ENCODE data around the gene WDFY4.

WDFY4 gene

DNA sequence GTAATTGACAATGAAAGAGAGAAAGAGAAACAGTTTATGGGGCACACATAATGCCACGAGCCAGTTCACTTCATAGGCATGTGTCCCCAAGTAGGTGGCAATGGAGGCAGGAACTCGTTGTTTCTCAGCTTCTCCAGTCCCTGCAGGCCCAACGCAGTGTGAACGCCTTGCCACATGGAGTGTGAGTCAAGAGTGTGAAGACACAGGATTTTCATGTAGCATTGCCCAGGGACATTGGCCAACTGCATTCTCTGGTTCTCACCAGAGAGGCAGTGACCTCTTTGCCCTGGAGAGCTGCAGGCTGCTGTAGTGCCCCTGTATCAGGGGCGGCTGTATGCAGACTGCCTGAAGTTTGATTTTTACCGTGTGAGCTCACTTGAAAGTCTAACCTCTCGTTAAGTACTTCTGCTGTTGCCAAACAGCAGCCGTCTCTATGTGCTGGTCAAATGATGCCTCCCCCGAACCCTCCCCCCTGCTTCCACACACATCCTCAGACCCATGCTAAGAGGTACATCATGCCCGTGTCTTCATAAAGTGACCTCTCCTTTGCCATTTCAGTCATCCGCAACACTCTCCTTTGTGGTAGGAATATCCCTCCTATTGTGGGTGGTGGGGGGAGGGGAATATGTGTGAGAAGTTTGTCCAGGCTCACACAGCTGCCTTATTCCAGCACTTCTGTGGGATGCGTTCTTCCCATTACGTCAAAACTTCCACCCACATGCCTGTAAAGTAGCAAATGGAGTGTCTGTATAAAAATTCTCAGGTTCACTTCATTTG, 242.3 kb downstream of the WDFY4 start:
- DNase-seq: no peak

DNA sequence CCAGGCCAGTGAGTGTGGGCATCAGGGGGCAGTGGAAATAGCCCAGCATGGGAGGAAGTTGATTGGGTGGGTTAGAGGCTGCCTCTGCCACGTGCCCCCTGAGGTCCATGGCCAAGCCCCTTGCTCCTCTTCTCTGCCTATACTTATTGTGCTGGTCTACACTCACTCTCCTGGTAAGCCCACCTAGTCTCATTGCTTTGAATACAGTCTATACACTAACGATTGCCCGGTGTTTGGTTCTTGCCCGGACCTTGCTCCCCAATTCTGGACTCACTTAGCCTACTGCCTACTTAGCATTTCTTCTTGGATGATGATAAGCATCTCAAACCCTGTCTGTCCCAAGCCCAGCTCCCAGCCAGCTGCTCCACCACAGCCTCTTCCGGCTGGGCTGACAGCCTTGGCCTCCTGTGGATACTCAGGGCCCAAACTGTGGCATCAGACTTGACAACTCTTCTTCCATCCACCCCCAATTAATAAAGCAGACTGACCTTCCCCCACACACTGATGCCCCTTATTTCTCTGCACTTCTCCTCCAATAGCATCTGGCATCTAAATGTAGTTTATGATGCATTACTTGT, 244.8 kb downstream of the WDFY4 start:
- DNase-seq: no peak

GRCh38 chr10:48931188-48931587, 246.5 kb downstream of the WDFY4 start:
- no peak for DNase-seq

DNA sequence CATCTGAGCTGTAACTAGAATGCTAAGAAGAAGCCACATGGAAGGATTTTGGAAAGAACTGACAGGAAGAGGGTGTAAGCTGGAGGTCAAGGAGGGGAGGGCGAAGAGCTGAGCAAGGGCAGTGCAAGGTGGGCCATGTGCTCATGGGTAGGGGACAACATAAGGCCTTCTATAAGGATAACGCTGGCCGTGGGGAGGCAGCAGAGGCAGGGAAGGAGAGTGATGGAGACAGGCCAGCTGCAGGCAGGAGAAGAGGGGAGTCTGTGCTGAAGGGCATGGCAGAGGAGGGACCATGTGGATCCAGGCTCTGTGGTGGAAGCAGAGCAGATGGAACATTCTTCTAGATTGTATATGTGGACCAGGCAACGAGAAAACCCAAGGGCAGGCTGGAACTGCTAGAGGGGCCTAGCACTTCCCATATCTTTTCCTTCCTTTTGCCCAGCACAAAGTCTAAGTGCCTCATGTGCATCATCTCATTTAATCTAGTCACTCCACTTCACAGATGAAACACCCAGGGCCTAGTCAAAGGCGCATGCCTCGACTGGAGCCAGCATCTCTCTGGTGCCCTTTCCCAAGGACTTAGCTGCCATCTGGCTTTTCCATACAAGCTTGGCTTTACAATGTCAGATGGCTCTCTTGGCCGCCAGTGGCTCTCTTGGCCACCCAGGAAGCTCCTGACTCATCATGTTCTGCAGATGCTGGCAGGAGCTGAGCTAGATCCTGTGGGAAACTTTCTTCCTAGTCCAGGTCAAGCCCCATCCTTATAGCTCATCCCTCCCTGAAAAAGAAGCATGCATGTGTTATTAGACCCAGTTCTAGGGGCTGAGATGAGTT, 248.4 kb downstream of the WDFY4 start:
- DNase-seq: no peak

DNA sequence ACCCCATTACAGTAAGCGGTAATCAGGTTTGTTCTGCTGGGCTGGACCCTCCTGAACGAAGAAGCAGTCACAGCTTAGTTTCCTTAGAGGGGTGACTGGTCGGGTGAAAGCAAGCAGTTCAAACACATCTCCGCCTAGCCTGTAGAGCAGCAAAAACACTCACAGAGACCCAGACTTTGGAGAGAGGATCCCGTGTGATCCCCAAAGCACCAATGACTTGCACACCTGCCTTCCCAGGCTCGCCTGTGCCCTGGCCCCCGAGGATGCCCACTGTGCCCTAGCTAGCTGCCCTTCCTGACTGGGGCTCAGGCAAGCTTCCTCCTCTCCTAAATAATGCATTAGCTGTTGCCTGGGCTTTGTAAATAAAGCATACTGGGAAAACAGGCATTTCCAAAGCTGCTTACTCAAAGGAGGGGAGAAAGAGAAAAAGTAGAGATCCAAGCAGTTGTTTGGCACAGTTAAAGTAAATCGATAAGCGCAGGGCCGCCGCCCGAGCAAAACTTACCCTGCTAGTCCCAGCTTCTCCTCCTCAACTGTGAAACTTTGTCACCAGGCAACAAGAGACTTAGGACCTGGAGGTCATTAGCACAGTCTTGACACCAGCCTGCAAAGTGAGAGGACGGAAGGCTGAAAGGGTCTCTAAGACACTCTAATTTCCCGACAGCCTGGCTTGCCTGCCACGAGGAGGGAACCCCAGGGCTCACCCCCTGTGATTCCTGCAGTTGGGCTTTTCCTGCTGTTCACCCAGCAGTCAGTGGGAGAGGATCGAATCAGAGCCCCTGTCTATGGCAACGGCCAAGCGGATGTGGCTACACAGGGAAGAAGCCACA, 250.2 kb downstream of the WDFY4 start:
- no peak for DNase-seq

DNA sequence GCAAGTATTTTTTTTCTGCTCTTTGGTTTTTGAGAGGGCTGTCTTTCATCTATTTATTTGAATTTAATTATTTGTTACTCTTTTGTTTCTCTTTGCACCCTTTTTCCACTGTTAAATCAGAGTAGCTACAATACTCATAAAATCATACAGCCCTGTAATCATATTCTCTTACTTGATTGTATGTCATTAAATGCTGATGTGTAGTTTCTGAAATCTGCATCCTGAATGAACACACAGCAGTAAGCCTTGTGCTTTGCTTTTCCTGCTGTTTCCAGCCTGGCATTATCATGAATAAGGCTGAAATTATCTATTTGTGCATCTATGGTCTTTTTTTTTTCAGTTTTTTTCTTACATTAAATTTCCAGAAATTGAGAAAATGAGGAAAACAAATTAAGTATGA, 250.9 kb downstream of the WDFY4 start:
- DNase-seq: no peak

DNA sequence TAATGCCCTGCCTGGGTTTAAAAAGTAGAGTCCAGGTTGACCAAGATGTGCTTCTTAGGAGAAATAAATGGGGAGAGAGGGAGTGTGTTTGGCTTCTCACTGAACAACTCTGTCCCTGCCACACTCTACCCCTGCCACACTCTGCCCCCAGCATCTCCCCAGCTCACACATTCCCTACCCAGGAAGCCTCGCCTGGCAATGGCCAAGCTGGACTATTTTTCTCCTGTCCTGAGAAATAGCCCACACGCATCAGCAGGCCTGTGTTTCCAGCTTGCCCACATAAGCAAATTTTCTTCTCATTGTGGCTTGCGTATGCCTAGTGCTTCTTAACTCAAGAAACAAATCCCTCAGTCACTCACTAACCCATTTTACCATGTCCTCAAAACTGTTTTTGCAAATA, 253.1 kb downstream of the WDFY4 start:
- DNase-seq: no peak

DNA sequence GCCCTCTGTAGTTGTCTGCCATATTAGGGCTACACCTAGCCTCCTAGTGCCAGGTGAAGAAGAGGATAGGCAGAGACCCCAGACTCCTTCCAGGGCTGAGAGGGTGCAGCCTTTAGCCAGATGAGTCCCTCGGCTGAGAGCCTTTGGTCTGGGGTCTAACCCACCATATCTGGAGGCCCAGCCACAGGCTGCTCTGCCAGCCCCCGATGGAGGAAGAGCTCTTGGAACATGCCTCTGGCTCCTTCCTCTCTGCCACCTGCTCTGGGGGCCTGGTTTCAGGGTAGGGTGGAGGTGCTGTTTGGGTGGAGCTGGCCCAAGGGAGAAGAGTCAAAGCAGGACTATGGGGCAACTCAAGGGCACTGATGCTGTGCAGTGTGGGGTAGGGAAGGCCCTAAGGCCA, 253.6 kb downstream of the WDFY4 start:
- no peak for DNase-seq

DNA sequence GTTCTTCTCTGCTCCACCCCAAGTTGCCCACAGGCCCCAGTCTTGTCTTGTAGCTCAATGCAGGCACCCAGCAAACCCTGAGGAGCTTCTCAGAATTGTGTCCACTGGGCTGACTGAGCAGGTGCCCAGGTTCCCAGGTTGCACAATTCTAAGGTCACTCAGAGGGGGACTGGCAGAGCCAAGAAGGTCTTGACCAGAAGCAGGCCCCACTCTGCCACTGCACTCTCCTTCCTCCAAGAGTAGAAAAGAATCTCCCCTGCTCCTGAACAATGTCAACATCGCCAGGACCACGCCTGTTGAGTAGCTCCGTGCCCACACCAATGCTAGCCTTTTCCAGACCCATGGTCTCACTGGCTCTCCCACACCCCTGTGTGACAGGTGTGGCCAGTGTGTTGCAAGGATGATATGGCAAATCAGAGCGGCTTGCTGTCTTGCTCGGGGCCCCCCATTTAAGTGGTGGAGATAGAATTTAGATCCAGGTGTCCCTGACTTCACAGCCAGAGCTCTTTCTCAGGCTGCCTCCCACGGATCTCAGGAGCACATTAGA, 254.4 kb downstream of the WDFY4 start:
- DNase-seq: no peak

DNA sequence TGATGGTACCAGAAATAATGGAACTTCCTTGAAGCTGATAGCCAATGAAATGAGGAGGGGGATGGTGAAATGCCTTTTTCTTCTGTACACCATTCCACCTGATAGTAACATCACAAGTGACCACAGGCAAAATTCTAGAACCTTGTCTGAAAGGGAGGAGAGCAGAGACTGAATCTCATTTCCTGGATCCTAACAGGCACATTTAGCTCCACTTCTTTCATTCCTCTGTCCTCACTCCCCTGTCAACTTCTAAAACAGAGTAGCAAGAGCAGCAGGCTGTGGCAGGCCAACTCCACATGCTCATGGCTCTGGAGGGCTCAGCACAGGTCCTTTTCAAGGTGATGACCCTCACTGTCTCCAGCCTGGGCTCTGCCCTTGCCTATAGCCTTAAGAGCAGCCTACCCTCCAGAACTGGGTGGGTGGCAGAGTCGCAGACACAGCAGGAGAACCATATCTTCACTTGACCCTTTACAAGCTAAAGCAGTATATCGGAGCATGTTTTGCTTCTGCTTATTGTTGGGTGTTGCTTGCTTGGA, 255.2 kb downstream of the WDFY4 start, which contains the start of gene LRRC18:
Gene LRRC18 (minus strand): TSS at position 51 of the 536 bp plus-strand sequence. CDS start 25,685 bp downstream, outside the sequence.
- DNase-seq: no peak

GRCh38 chr10:48940372-48940771, 255.7 kb downstream of the WDFY4 start:
- no peak for DNase-seq

DNA sequence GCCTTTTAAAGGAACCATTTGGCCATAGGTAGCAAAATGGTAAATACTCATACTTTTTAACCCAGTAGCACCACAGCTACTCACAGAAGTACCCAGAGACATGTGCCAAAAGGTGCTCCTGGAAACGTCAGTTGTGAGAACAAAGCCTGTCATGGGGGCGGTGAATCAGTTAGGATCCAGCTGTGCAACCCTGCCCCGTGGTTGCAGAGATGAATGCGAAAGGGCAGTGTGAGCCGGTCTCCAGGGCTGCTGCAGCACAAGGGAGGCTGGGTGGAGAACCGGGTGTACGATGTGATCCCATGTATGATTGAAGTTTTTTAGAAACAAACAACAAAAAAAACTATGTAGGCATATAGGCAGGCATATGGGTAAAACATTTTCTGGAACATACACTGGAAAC, 256.3 kb downstream of the WDFY4 start:
- DNase-seq: no peak

DNA sequence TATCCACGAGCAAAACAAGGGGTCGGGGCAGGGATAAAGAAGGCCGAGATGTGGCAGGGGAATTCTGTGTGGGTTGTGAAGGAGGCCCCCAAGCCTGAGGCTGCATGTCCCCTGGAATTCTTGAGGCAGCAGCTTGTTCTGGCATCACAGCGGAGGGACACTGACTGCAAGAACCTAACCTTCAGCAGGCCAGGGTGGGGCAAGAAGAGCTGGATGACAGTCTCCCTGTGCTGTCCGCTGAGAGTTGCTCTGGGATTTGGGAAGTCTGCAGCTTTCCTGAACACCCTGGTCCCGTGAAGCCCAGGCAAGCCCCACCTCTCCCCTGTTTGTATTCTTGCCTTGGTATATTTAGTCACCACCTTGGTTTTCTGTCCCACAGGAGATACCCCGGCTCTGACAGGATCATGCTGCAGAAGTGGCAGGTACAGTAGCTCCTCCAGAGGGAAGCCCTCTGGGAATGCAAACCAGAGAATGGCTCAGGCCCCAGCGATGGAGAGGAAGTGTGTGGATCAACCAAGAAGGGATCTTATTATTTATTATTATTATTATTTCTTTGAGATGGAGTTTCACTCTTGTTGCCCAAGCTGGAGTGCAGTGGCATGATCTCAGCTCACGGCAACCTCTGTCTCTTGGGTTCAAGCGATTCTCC, 256.9 kb downstream of the WDFY4 start:
- no peak for DNase-seq

GRCh38 chr10:48943096-48943495, 258.4 kb downstream of the WDFY4 start:
- DNase-seq: no peak

DNA sequence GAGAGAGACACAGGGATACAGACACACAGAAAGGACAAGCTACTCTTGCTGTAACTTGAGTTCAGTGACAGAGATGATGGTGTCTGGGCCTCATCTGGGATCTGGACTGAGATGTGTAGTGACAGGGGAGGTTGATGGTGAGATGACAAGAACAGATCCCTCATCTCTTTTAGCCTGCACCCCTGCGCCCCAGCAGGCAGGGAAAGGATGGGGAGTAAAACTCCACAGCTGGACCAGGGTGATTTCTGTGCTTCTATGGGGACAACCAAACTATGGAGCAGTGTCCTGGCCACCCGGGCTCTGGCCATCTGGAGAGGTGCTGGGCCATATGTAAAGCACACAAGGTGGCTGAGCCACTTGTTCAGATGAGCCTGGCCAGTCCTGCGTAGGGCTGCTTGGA, 259.5 kb downstream of the WDFY4 start:
- no peak for DNase-seq

GRCh38 chr10:48945441-48946130, 260.9 kb downstream of the WDFY4 start:
- no peak for DNase-seq

DNA sequence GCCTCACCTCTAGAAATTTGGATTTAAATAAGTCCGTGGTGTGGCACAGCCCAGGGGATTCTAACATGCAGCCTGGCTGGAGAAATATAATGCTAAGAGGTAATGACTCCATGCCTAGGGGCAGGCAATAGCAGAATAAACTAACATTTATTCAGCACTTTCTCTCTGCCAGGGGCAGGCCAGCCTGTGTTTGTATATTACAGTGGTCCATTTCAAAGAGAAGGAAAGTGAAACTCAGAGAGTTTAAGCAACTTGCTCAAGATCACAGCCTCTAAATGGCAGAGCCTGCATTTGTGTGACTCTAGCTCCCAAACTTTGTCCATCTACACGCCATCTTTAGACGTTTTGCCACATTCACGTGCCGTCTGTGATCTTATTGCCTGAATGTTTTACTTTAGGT, 261.7 kb downstream of the WDFY4 start:
- DNase-seq: no peak

DNA sequence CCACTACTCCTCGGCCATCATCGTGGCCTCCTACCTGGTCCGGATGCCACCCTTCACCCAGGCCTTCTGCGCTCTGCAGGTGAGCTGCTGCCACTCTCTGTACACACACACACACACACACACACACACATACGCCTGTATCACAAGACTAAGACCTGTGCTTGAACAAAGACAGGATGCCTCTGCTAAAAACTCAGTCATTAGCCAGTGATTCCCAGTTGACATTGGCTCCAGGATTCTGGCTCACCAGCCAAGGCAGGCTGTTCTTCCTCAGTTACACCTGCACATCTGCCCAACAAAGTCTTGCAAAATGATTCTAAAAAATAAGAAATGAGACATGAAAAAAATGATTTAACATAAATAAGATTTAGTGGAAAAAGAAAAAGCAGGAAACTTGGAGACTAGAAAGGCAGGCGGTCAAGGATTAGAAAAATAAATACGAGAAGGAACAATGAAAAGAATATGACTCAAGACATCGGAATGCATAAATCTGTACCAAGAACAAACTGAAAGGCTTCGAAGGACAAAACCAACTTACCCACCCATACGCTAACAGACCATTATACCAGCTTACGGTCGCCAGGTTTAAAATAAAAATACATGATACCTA, 262.3 kb downstream of the WDFY4 start:
- no peak for DNase-seq

DNA sequence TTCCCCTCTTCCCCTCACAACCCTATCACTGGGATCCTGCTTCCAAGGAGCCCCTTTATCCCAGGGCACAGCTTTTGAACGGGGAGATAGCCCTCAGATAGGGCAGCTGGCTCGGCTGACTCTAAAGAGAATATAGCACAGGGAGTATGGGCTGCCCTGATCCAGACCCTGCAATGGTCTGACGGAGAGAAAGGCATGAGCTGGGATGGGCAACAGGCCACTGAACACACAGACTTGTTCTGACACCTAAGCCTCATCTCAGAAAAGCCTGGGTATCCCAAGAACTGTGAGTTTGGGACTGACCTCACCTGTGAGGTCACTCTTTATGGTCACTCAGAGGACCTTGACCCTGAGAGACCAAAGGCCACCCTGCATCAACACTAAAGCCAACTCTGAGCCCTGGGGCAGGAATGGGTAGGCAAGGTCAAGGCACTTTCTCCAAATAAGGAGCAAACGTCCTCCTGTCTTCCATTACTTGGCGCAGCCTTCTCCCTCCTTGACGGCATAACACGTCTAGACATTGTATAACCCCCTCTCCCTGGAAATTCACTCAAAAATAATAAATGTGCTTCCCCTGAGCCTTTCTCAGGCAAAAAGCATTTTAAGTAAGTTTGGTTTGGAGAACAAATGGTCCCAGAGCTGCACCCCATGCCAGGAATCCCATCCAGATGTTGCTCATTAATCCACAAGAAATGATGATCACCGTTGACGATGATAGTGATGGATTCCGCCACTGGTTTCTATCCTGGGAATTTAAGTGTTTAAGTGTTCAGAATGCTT, 263.2 kb downstream of the WDFY4 start:
- no peak for DNase-seq

All from NCI-H1694 (cell line).